DOHH2 (cell line): ENCODE data around the gene BDP1.

Experiments
- H3F3A ChIP-seq: fragments of 200-600 bp; sonication (generic), shearing (Covaris generic); 2 replicates; pipeline ENCODE4 v1.6.0; 2016; ENCODE audit warnings: antibody characterized with exemption, mild to moderate bottlenecking; ENCODE audit not compliant: control insufficient read depth, insufficient read depth
- H3K27ac ChIP-seq: fragments of 200-600 bp; sonication (generic); 2 replicates; pipeline ENCODE4 v1.5.1; 2014; ENCODE audit warnings: low read depth, mild to moderate bottlenecking, low read length, moderate library complexity
- H3K27me3 ChIP-seq: fragments of 200-600 bp; sonication (generic); 2 replicates; pipeline ENCODE4 v1.6.1; 2014; ENCODE audit warnings: mild to moderate bottlenecking, low read length, mixed read lengths; ENCODE audit not compliant: control insufficient read depth
- H3K36me3 ChIP-seq: fragments of 200-600 bp; sonication (generic); 2 replicates; pipeline ENCODE4 v1.6.1; 2014; ENCODE audit warnings: mild to moderate bottlenecking, low read length, moderate library complexity, mixed read lengths; ENCODE audit not compliant: control insufficient read depth
- H3K4me1 ChIP-seq: fragments of 200-600 bp; sonication (generic); 2 replicates; pipeline ENCODE4 v1.6.1; 2014; ENCODE audit warnings: mild to moderate bottlenecking, low read length, mixed read lengths; ENCODE audit not compliant: control insufficient read depth
- H3K4me2 ChIP-seq: fragments of 200-600 bp; sonication (generic); 2 replicates; pipeline ENCODE4 v1.6.0; 2014; ENCODE audit warnings: mild to moderate bottlenecking, low read length, moderate library complexity
- H3K4me3 ChIP-seq: fragments of 200-600 bp; sonication (generic); 2 replicates; pipeline ENCODE4 v1.5.1; 2014; ENCODE audit warnings: mild to moderate bottlenecking, low read length, mixed read lengths
- H3K79me2 ChIP-seq: fragments of 200-600 bp; sonication (generic); 2 replicates; pipeline ENCODE4 v1.6.1; 2014; ENCODE audit warnings: mild to moderate bottlenecking, low read length, mixed read lengths; ENCODE audit not compliant: control insufficient read depth
- H3K9me2 ChIP-seq: fragments of 200-600 bp; sonication (generic); replicated peaks from 2 replicates; pipeline ENCODE4 v1.6.1; 2014; ENCODE audit warnings: mild to moderate bottlenecking, low read length, mixed read lengths; ENCODE audit not compliant: control insufficient read depth
- H3K9me3 ChIP-seq: fragments of 200-600 bp; sonication (generic); 2 replicates; pipeline ENCODE4 v1.6.1; 2014; ENCODE audit warnings: antibody characterized with exemption, low read length, mixed read lengths; ENCODE audit not compliant: control insufficient read depth, insufficient read depth
- H4K20me1 ChIP-seq: fragments of 200-600 bp; sonication (generic); 2 replicates; pipeline ENCODE4 v1.6.0; 2014; ENCODE audit warnings: low read depth, mild to moderate bottlenecking, antibody characterized with exemption, low read length, moderate library complexity; ENCODE audit not compliant: control insufficient read depth, insufficient read depth
- CTCF ChIP-seq: fragments of 200-600 bp; sonication (generic); IDR thresholded peaks from one replicate; pipeline ENCODE4 v1.5.1; 2014; ENCODE audit warnings: antibody characterized with exemption, mild to moderate bottlenecking, low read depth, low read length; ENCODE audit not compliant: poor library complexity, severe bottlenecking
- EZH2phosphoT487 ChIP-seq: fragments of 200-600 bp; sonication (generic); IDR thresholded peaks from 2 replicates; pipeline ENCODE4 v1.6.1; 2017; ENCODE audit warnings: borderline replicate concordance, mild to moderate bottlenecking, antibody characterized with exemption, low read length, moderate library complexity, mixed read lengths

Gene BDP1

GRCh38 chr5:71615809-71616208 is 160.4 kb downstream of the BDP1 start:
- H3F3A ChIP-seq = no peaks in the 10 kb centered on the region
- no peaks in the 10 kb centered on the region for H3K27me3 ChIP-seq
- H4K20me1 ChIP-seq = no peaks in the 10 kb centered on the region
- H3K4me1 ChIP-seq = no peaks in the 10 kb centered on the region
- H3K4me3 ChIP-seq = no peak overlapping the region
- TF ChIP-seq CTCF = no peak
- TF ChIP-seq EZH2phosphoT487 = no peak
- no peaks in the 10 kb centered on the region for H3K9me2 ChIP-seq
- no peak overlapping the region for H3K4me2 ChIP-seq
- no peaks in the 10 kb centered on the region for H3K79me2 ChIP-seq
- no peaks in the 10 kb centered on the region for H3K9me3 ChIP-seq
- peaks cover 46% of the 10 kb centered on the region for H3K36me3 ChIP-seq
- no peak overlapping the region for H3K27ac ChIP-seq
